Fibroblast of upper back skin (primary cell): ENCODE measurements around the gene ATL3.
"Not testable (repeated sequence)": the region's sequence is repeated elsewhere in the genome, so short reads cannot be mapped to it uniquely, and the experiment has no call there.

Experiments used
- DNase-seq: peaks from one replicate; pipeline ENCODE4 v3.0.0-alpha.2; 2013

ATL3 gene

DNA sequence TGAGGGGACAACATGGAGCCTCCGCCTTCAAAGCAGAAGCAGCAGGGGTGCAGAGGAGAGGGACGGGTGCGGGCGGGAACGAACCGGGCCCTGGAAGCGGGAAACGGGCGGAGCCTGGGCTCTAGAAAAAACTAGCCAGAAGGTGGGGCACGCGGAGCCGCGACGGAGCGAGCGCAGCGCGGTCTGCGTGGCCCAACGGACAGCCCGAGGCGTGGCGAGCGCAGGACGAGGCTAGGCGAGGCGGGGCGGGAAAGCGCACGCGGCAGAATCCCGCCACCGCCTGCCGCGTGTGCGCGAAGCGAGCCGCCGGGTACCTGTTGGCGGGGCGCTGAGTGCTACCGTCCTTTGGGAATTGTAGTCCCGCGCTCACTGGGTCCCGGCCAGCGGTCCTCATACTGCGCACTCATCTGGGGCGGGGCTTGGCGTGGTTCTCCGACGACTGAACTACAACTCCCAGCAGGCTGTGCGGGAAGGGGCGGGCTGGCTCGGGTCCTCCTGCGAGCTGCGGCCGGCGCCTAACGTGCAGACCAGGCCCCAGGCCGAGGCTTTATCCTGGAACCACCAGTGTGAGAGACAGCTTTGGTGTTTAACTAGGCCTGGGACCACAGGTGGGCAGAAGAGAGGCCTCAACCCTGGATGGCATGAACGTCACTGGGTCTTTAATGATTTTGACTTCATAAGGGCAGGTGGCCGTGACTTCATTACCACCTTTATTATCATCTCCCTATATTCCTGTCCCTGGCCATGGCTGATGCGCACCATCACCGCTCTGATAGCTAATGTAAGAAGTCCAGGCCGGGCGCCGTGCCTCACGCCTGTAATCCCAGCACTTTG is at the start of gene ATL3:
Gene ATL3 (minus strand): TSS at position 55 of the 834 bp plus-strand sequence. CDS start 41 bp downstream, at position 14.
- DNase-seq: peak; percentile 96

GRCh38 chr11:63720611-63721010 is 49.4 kb upstream of the ATL3 start:
- no peak for DNase-seq

DNA sequence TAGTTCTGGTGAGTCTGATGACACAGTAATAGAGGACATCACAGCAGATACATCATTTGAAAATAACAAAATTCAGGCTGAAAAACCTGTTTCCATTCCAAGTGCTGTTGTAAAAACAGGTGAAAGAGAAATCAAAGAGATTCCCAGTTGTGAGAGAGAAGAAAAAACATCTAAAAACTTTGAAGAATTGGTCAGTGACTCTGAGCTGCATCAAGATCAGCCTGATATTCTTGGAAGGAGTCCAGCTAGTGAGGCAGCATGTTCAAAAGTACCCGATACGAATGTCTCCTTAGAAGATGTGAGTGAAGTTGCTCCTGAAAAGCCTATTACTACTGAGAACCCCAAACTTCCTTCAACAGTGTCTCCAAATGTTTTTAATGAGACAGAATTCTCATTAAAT is 48.8 kb upstream of the ATL3 start:
- DNase-seq: peak; percentile 39

- DNase-seq: no peak
Measured at GRCh38 chr11:63719001-63719400, 47.8 kb upstream of the ATL3 start.

DNA sequence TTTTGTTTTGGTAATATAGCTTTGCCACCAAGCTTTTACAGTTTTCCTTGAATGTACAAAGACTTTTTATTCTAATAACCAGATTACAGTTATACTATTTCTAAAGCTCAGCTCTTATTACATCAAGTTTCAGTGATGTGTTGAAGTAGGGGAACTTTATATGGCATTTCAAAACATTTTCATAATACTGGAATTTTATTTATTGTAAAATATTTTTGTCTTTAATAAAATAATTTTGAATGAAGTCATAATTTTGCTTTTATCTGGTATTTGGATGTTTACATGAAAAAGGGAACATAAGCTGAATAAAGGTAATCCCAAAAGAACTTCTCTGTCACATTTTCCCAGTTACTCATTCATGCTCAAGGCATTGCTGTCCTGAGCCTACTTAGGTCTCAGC is 44.9 kb upstream of the ATL3 start:
- no peak for DNase-seq

DNA sequence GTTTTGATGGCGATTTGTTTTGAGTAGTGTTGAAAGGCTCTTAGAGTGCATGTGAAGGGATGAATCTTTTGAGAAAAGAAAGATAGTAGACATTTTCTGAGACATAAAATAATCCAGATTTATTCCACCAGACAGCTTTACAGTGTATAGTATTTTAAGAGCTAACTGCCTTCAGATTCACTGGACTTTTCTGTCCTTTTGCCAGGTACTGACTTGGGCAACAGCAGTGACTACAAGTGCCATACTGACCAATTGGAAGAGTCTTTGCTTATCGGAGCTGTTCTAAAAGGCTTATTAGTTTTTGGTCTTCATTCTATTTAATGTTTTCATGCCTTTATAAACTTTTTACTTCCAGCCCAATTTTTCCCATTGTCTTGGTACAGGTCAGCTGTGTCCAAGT is 42.6 kb upstream of the ATL3 start:
- no peak for DNase-seq

- DNase-seq: no peak
Measured at GRCh38 chr11:63711838-63712237, 40.7 kb upstream of the ATL3 start.

- DNase-seq: peak; percentile 67
Measured at GRCh38 chr11:63710476-63711217, 39.5 kb upstream of the ATL3 start.

GRCh38 chr11:63709336-63709884 is 38.2 kb upstream of the ATL3 start:
- no peak for DNase-seq

- no peak for DNase-seq
Measured at GRCh38 chr11:63708764-63709163, 37.6 kb upstream of the ATL3 start.

DNA sequence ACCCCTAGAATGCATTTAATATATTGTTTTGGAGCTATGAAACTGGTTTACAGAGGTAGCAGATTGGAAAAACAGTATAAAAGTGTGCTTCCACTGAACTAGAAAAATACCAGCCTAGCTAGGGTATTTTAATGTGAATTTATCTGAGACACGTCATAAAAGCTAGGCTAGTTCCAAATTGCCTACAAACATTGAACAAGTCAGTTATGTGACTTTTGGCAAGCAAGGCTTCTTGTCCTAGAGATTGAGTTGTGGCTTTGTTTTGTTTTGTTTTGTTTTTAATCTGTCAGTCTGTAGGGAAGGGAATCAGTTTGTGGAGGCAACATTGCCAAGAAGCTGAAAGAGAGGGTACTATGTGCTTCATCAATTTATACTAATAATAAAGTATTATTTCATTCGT is 34.4 kb upstream of the ATL3 start:
- no peak for DNase-seq

DNA sequence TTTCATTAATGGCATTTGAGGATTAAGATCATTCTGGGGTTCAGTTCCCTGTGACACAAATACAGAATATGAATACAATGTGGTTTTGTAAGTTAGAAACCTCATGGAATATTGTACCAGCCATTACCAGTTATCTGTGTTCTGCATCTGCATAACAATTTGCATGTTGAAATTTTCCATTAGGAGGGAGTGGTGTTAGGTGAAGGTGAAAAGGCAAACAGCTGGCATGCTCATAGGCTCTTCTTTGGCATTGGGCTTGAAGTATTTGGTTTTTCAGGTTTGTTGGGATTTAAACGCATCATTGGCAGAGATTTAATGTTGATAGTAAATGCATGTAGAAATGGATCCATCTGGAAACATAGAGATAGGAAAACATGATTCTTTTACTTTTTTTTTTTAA is 28.7 kb upstream of the ATL3 start:
- DNase-seq: no peak

GRCh38 chr11:63698976-63699733 is 28.0 kb upstream of the ATL3 start:
- no peak for DNase-seq

- no peak for DNase-seq
Measured at GRCh38 chr11:63694596-63694995, 23.4 kb upstream of the ATL3 start.

DNA sequence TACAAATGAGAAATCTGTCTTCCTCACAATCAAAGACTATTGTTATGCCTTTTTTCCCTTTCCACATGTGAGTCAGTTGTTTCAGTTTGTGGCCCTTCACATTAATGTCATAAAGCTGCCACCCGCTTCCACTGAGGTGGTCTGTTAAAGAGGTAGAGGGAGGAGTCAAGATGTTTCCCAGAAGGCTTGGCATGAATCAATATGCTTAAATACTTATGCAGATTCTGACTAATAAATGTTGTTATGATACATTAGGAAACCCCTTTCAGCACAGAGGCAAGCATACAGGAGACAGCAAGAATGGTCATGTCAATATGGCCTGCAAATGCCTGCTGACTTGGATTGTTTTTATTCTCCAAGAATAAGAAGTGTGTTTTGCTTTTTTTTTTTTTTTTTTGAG is 16.7 kb upstream of the ATL3 start:
- DNase-seq: no peak

GRCh38 chr11:63686926-63687325 is 15.8 kb upstream of the ATL3 start:
- no peak for DNase-seq

DNA sequence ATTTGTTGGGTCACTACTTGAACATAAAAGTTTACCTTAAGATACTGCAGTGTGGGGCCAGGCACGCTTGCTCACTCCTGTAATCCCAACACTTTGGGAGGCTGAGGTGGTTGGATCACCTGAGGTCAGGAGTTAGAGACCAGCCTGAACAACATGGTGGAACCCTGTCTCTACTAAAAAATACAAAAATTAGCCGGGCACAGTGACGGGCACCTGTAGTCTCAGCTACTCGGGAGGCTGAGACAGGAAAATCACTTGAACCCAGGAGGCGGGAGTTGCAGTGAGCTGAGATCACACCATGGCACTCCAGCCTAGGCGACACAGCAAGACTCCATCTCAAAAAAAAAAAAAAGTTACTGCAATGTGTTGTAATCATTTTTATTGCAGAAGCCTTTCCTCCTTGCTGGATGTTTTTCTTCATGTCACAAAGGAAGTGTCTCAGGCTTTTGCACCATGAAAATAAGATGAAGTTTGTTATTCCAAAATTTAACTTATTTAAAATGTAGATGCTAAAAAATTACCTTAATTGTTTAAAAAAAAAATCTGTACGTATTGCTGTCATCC is 14.1 kb upstream of the ATL3 start:
- DNase-seq: not testable (repeated sequence)

DNA sequence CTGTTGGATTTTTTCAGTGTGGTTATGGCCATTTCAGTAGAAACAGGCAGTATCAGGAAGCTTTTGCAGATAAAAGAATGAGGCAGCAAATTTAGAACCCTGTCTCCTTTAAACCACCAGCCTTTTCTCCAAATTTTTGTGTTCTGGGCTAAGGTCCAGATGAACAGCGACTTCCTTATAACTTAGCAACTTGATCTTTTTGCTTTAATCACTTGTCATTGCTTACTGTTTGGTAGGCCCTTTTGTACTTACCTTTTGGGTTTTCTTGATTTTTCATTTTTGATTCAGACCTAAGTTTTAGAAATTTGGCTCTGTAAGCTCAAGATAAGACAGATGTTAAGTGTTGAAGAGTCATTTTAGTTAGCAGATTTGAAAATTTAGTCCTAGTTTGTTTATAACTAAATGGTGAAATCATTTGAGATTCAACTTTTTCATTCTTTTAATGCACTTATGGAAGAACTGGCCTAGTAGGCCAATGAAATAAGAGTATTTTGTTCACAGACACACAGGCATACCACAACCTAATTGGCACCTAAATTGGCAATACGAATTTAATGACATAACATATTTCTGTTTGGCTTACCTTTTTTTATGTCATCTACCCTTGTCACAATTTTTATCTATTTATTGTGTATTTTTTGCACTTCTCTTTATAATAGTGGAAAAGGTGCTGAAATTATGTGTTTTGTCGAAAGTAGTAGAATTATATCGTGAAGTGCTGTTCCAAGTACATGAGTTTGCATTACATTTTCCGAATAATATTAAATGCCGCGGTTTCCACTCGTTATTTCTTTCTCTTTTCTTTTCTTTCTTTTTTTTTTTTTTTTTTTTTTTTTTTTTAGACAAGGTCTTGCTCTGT is 12.2 kb upstream of the ATL3 start:
- peak; percentile 48 for DNase-seq

GRCh38 chr11:63682066-63683021 is 11.2 kb upstream of the ATL3 start:
- no peak for DNase-seq

DNA sequence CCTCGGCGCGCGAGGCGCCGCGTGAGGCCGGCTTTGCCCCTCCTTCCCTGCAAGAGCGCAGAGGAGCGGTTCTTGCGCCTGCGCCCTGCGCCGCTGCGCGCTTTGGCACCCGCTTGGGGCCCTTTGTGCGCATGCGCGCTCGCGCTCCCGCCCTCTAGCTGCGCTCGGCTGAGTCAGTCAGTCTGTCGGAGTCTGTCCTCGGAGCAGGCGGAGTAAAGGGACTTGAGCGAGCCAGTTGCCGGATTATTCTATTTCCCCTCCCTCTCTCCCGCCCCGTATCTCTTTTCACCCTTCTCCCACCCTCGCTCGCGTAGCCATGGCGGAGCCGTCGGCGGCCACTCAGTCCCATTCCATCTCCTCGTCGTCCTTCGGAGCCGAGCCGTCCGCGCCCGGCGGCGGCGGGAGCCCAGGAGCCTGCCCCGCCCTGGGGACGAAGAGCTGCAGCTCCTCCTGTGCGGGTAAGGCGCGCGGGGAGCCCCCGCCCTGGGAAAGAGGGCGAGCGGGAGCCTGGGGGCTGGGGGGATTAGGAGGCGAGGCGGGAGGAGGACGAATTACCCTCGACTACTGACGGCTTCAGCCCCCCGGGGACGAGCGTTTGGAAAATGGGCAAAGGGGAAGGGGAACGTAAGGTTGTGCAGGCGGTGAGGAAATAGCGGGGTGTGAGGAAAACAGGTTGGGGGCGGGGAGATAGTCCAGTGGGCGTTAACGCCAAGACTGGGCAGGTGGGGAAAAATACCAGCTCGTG is 10.3 kb upstream of the ATL3 start, which contains the start of gene RTN3:
Gene RTN3 (plus strand): TSS at position 180 of the 745 bp plus-strand sequence. CDS start 137 bp downstream, at position 317.
- peak; percentile 97 for DNase-seq
